GM12878 (cell line): ENCODE data around the gene ARHGAP26. TPM values are rescaled to one million over a fixed set of nuclear protein-coding genes. Genes with fewer than 3 reads are reported as not detected.

Experiments used
- ATAC-seq: fragments of 200-7000 bp; cut with Tn5 transposase; 3 replicates; pipeline ENCODE4 v1.9.1; 2020; ENCODE audit warnings: mild to moderate bottlenecking, moderate library complexity
- BruUV-seq: library from RNA; stranded (reverse); fragments of 400-500 nt; replicated peaks from 2 replicates; lab custom pipeline; 2021; lab: Mats Ljungman, UMichigan
- CTCF ChIA-PET: fragments of 300-600 bp; sonication (Branson Sonifier 250); formaldehyde crosslinking; extraction: SDS; loops from one replicate; lab custom pipeline; 2021; ENCODE audit warnings: inconsistent platforms; lab: Yijun Ruan, JAX
- POLR2A ChIA-PET: fragments of 350-600 bp; formaldehyde crosslinking; extraction: SDS; loops from one replicate; lab custom pipeline; 2021; ENCODE audit warnings: inconsistent platforms; lab: Charles Lee
- RAD21 ChIA-PET: fragments of 300-600 bp; sonication (Branson Sonifier 250); formaldehyde crosslinking; loops from one replicate; lab custom pipeline; 2023; ENCODE audit warnings: antibody characterized with exemption; ENCODE audit not compliant: unreplicated experiment; lab: Charles Lee
- SMC1A ChIA-PET: fragments of 300-600 bp; sonication (Branson Sonifier 250); formaldehyde crosslinking; loops from one replicate; lab custom pipeline; 2023; ENCODE audit not compliant: unreplicated experiment, uncharacterized antibody; lab: Charles Lee
- DNase-seq: peaks from one replicate; pipeline ENCODE4 v3.0.0-alpha.2; 2011; ENCODE audit warnings: low read depth, low spot score
- FAIRE-seq: peaks from 3 replicates; lab custom pipeline; 2011; peaks lifted over from hg19 to GRCh38; lab: Jason Lieb, UNC
- H2AFZ ChIP-seq: 2 replicates; pipeline ENCODE4 v1.6.0; 2011; ENCODE audit warnings: low read depth, low read length, control low read depth; ENCODE audit not compliant: control insufficient read depth
- H3K27ac ChIP-seq: 2 replicates; pipeline ENCODE4 v1.5.1; 2011; ENCODE audit warnings: control low read depth; ENCODE audit not compliant: control insufficient read depth, insufficient read depth
- H3K27me3 ChIP-seq, 2 experiments: replicated peaks in 1 of 2; 2 replicates each; pipeline versions ENCODE4 v1.6.0 to v1.6.1; 2011; ENCODE audit warnings: low read length in 1 of 2; ENCODE audit not compliant: control insufficient read depth in 2 of 2, insufficient read depth in 2 of 2
- H3K36me3 ChIP-seq, 2 experiments: 2 replicates each; pipeline ENCODE4 v1.5.1; 2011; ENCODE audit warnings: low read length in 1 of 2; ENCODE audit not compliant: control insufficient read depth in 2 of 2, insufficient read depth in 2 of 2
- H3K4me1 ChIP-seq: 2 replicates; pipeline ENCODE4 v1.6.1; 2011; ENCODE audit warnings: mild to moderate bottlenecking, low read length, moderate library complexity, mixed read lengths; ENCODE audit not compliant: control insufficient read depth, insufficient read depth
- H3K4me2 ChIP-seq: 2 replicates; pipeline ENCODE4 v1.6.0; 2011; ENCODE audit warnings: control low read depth; ENCODE audit not compliant: control insufficient read depth, insufficient read depth
- H3K4me3 ChIP-seq: fragments of 200-600 bp; sonication (generic); 2 replicates; pipeline ENCODE4 v1.5.1; 2016
- H3K79me2 ChIP-seq: 2 replicates; pipeline ENCODE4 v1.6.0; 2011; ENCODE audit warnings: low read length; ENCODE audit not compliant: control insufficient read depth, insufficient read depth
- H3K9ac ChIP-seq: 2 replicates; pipeline ENCODE4 v1.8.0; 2011; ENCODE audit warnings: low read length, control low read depth, mixed read lengths; ENCODE audit not compliant: control insufficient read depth, insufficient read depth
- H3K9me3 ChIP-seq: replicated peaks from 3 replicates; pipeline ENCODE4 v1.5.1; 2011; ENCODE audit warnings: mild to moderate bottlenecking, low read length; ENCODE audit not compliant: control insufficient read depth, insufficient read depth
- H4K20me1 ChIP-seq: 2 replicates; pipeline ENCODE4 v1.6.0; 2011; ENCODE audit not compliant: control insufficient read depth, insufficient read depth
- ATF2 ChIP-seq: IDR thresholded peaks from 2 replicates; pipeline ENCODE4 v1.6.1; 2012; ENCODE audit warnings: low read length, inconsistent platforms
- BACH1 ChIP-seq: fragments of 450-650 bp; IDR thresholded peaks from 2 replicates; pipeline ENCODE4 v1.6.1; 2017; ENCODE audit warnings: mild to moderate bottlenecking, borderline replicate concordance
- EP300 ChIP-seq, 2 experiments: fragments of 150-350 bp in 1 of 2; IDR thresholded peaks; 2 replicates each; pipeline ENCODE4 v1.6.1; 2011 to 2012; ENCODE audit warnings: low read depth in 2 of 2, low read length in 2 of 2, borderline replicate concordance in 1 of 2, improper control_type of control experiment in 1 of 2, inconsistent platforms in 1 of 2; ENCODE audit not compliant: control insufficient read depth in 1 of 2
- IKZF1 ChIP-seq: fragments of 450-650 bp; conservative IDR thresholded peaks from 2 replicates; pipeline ENCODE4 v1.6.1; 2017; ENCODE audit warnings: antibody characterized with exemption, mild to moderate bottlenecking
- IKZF2 ChIP-seq, 2 experiments: fragments of 450-650 bp; IDR thresholded peaks; 2 replicates each; pipeline ENCODE4 v1.6.1; 2017; ENCODE audit warnings: mild to moderate bottlenecking in 2 of 2, moderate library complexity in 2 of 2
- MEF2B ChIP-seq: fragments of 450-650 bp; IDR thresholded peaks from 2 replicates; pipeline ENCODE4 v1.6.1; 2018; ENCODE audit warnings: mild to moderate bottlenecking, moderate library complexity; ENCODE audit not compliant: partially characterized antibody, poor library complexity, severe bottlenecking
- MLLT1 ChIP-seq: fragments of 450-650 bp; IDR thresholded peaks from 2 replicates; pipeline ENCODE4 v1.6.1; 2016; ENCODE audit warnings: mild to moderate bottlenecking
- NFIC ChIP-seq: IDR thresholded peaks from 2 replicates; pipeline ENCODE4 v1.6.1; 2012; ENCODE audit warnings: low read depth, mild to moderate bottlenecking, inconsistent platforms, low read length, moderate library complexity
- NKRF ChIP-seq: fragments of 450-650 bp; conservative IDR thresholded peaks from 2 replicates; pipeline ENCODE4 v1.6.1; 2017; ENCODE audit warnings: mild to moderate bottlenecking, moderate library complexity
- NR2F1 ChIP-seq: fragments of 450-650 bp; conservative IDR thresholded peaks from 2 replicates; pipeline ENCODE4 v1.6.1; 2017; ENCODE audit warnings: mild to moderate bottlenecking
- PML ChIP-seq: IDR thresholded peaks from 2 replicates; pipeline ENCODE4 v1.6.1; 2012; ENCODE audit warnings: low read length, inconsistent platforms
- POLR2AphosphoS5 ChIP-seq: IDR thresholded peaks from 2 replicates; pipeline ENCODE4 v1.6.1; 2011; ENCODE audit warnings: mild to moderate bottlenecking, low read length, inconsistent platforms
- RFX5 ChIP-seq: IDR thresholded peaks from 2 replicates; pipeline ENCODE4 v1.6.1; 2011; ENCODE audit warnings: low read depth, low read length, improper control_type of control experiment
- SMC3 ChIP-seq: IDR thresholded peaks from 2 replicates; pipeline ENCODE4 v1.6.1; 2011; ENCODE audit warnings: low read length, improper control_type of control experiment, borderline replicate concordance
- TCF7 ChIP-seq: IDR thresholded peaks from 2 replicates; pipeline ENCODE4 v1.6.1; 2014; ENCODE audit warnings: antibody characterized with exemption, borderline replicate concordance
- ZZZ3 ChIP-seq: IDR thresholded peaks from 2 replicates; pipeline ENCODE4 v1.6.1; 2011; ENCODE audit warnings: low read depth; ENCODE audit not compliant: control insufficient read depth, insufficient read length
- WGBS: methylation state at CpG from one replicate; pipeline ENCODE4 v1.1.6; 2016; ENCODE audit warnings: low lambda C conversion rate; ENCODE audit not compliant: insufficient replicate concordance, insufficient coverage; ENCODE audit errors: missing lambda C conversion rate; 5-methylcytosine and 5-hydroxymethylcytosine counted together
- in situ Hi-C: fragments of 300-500 bp; cut with MboI; formaldehyde crosslinking; loops from 9 replicates; pipeline ENCODE4 v1.14.3; 2018; ENCODE audit warnings: mixed read lengths
- intact Hi-C: fragments of 100-400 bp; cut with micrococcal nuclease; formaldehyde crosslinking; loops from one replicate; pipeline ENCODE4 v1.14.2; 2022; ENCODE audit not compliant: unreplicated experiment
- polyA plus RNA-seq, 11 experiments: library from polyadenylated mRNA; depleted of rRNA in 4 of 11; unstranded in 6 of 11; stranded (reverse) in 5 of 11; fragments of >200 nt; fragmentation: Nextera tagmentation in 4 of 11; fragmentation: Illumina TruSeq in 1 of 11; extraction: Ambion mirVana in 4 of 11; extraction: Trizol in 1 of 11; gene quantifications; 1 replicate in 1 of 11; 2 replicates in 10 of 11; pipeline versions ENCODE4 v1.2.1 to v1.2.3, GENCODE V29; 2011 to 2016; ENCODE audit warnings: inconsistent platforms in 2 of 11, missing spikeins in 2 of 11, low read depth in 1 of 11
- total RNA-seq, 4 experiments: library from RNA; depleted of rRNA in 3 of 4; stranded (reverse); fragments of >200 nt in 3 of 4; fragmentation: Illumina TruSeq in 1 of 4; extraction: Trizol in 1 of 4; gene quantifications; 2 replicates each; pipeline versions ENCODE4 v1.2.1 to v1.2.3, GENCODE V29; 2013 to 2021

The ARHGAP26 gene
- total and polyA plus RNA-seq, 10 of the 15 experiments (the other 5 are each of a cell fraction or from before 2014, with no cell fraction given): 9.4 to 41.5 (median 19.3) TPM

GRCh38 chr5:142959683-142960657 is 189.8 kb downstream of the ARHGAP26 start:
- WGBS: 75% methylated on average over 4 of the region's 4 CpGs
- no TSS peak for BruUV-seq
- FAIRE-seq (peak; percentile 56), DNase-seq (no peak), ATAC-seq (peak; percentile 82)
- H2AFZ ChIP-seq: no peak overlapping the region
- POLR2A ChIA-PET: no interaction called here
- H3K4me1 ChIP-seq: peaks cover 5% of the 10 kb centered on the region; the same call in 1 of the 2 replicates
- H3K9ac ChIP-seq: no peak overlapping the region
- H3K36me3 ChIP-seq: no peaks in the 10 kb centered on the region
- CTCF ChIA-PET: interaction anchor here (0.5 to 3.4 kb wide), 14 partner anchors 16 to 1008 kb away, joined by 3 to 15 read pairs (median 3); no protein-coding TSS in a partner anchor
- in situ Hi-C loops (no loop called here), intact Hi-C loops (no loop called here)
- no peaks in the 10 kb centered on the region; the same call in 2 of the 3 replicates for H3K9me3 ChIP-seq
- H3K79me2 ChIP-seq: no peaks in the 10 kb centered on the region
- RAD21 ChIA-PET: interaction anchor here (0.7 to 2.7 kb wide), 5 partner anchors 33 to 64 kb away, joined by 3 to 10 read pairs (median 3); no protein-coding TSS in a partner anchor
- no peaks in the 10 kb centered on the region for H4K20me1 ChIP-seq
- SMC1A ChIA-PET: interaction anchor here (0.7 to 2.7 kb wide), 13 partner anchors 14 to 1230 kb away, joined by 3 to 15 read pairs (median 4); no protein-coding TSS in a partner anchor
- no peaks in the 10 kb centered on the region for H3K27me3 ChIP-seq
- H3K4me2 ChIP-seq: no peak overlapping the region
- H3K27ac ChIP-seq: no peak overlapping the region
- no peak overlapping the region for H3K4me3 ChIP-seq
- TF ChIP-seq NKRF: no peak
- 0 out of 2 replicates have a peak, but pooled peaks have one; percentile 18 for TF ChIP-seq MLLT1
- peak; percentile 36; the same call in 1 of the 2 replicates for TF ChIP-seq TCF7
- TF ChIP-seq PML: no peak
- peak; percentile 62 to 67; a peak in 3 of 4 replicates for TF ChIP-seq IKZF2 (IDR thresholded peaks at IDR 0.05)
- TF ChIP-seq ZZZ3: no peak
- 0 out of 2 replicates have a peak, but pooled peaks have one; percentile 19 for TF ChIP-seq ATF2
- no peak for TF ChIP-seq BACH1
- TF ChIP-seq NFIC: 0 out of 2 replicates have a peak, but pooled peaks have one; percentile 22
- TF ChIP-seq NR2F1: 0 out of 2 replicates have a peak, but pooled peaks have one; percentile 16
- TF ChIP-seq MEF2B: peak; percentile 65
- no peak for TF ChIP-seq RFX5
- no peak for TF ChIP-seq POLR2AphosphoS5
- no peak for TF ChIP-seq SMC3
- peak; percentile 69 for TF ChIP-seq IKZF1
- peak in 1 of 2 experiments; percentile 38; a peak in 1 of 4 replicates for TF ChIP-seq EP300 (IDR thresholded peaks at IDR 0.05; ENCODE audit: borderline replicate concordance in 1 of 2, control insufficient read depth in 1 of 2, low read depth in 2 of 2, low read length in 2 of 2)
